ENCODE results near the gene SEC61B.

The SEC61B gene

GRCh38 chr9:99221621-99222415 lies at the start of gene SEC61B, which contains the start of gene ALG2 (continued):
- TF ChIP-seq ZNF791 (tag by site-specific recombination; IDR thresholded peaks at IDR 0.05): no peak
- TF ChIP-seq ZNF19 (tag by site-specific recombination; IDR thresholded peaks at IDR 0.05; ENCODE audit: low read depth): no peak
- TF ChIP-seq EGR2 (tag by site-specific recombination; IDR thresholded peaks at IDR 0.05; ENCODE audit: low read depth): peak; percentile 35; the same call in 1 of the 2 replicates
- TF ChIP-seq ZNF211 (tag by site-specific recombination; IDR thresholded peaks at IDR 0.05; ENCODE audit: low read depth): no peak
- TF ChIP-seq YY1 (tag by site-specific recombination; IDR thresholded peaks at IDR 0.05): peak; percentile 69; the same call in 1 of the 2 replicates
- no peak for TF ChIP-seq ZNF140 (tag by site-specific recombination; IDR thresholded peaks at IDR 0.05)
- TF ChIP-seq ZNF350 (tag by site-specific recombination; IDR thresholded peaks at IDR 0.05): no peak
- no peak for TF ChIP-seq ZNF48 (tag by site-specific recombination; IDR thresholded peaks at IDR 0.05)
- TF ChIP-seq ZNF701 (tag by site-specific recombination; IDR thresholded peaks at IDR 0.05): no peak
- peak; percentile 79 for TF ChIP-seq ZXDB (tag by site-specific recombination; IDR thresholded peaks at IDR 0.05)
- TF ChIP-seq ZNF626 (tag by site-specific recombination; IDR thresholded peaks at IDR 0.05): no peak
- TF ChIP-seq ZNF266 (tag by site-specific recombination; IDR thresholded peaks at IDR 0.05; ENCODE audit: low read depth): no peak
- TF ChIP-seq ZNF311 (tag by site-specific recombination; IDR thresholded peaks at IDR 0.05; ENCODE audit: borderline replicate concordance): no peak
- 0 out of 2 replicates have a peak, but pooled peaks have one; percentile 19 for TF ChIP-seq ZNF366 (tag by site-specific recombination; conservative IDR thresholded peaks at IDR 0.05)
- TF ChIP-seq ZNF530 (tag by site-specific recombination; IDR thresholded peaks at IDR 0.05; ENCODE audit: low read depth): no peak
- TF ChIP-seq ZNF174 (tag by site-specific recombination; IDR thresholded peaks at IDR 0.05): no peak
- TF ChIP-seq ZNF274 (IDR thresholded peaks at IDR 0.05; ENCODE audit: low read length): no peak
- TF ChIP-seq ZNF274 (tag by site-specific recombination; IDR thresholded peaks at IDR 0.05; ENCODE audit: borderline replicate concordance): no peak
- TF ChIP-seq MYNN (tag by site-specific recombination; IDR thresholded peaks at IDR 0.05; ENCODE audit: borderline replicate concordance): no peak
- no peak for TF ChIP-seq ZBTB49 (tag by site-specific recombination; IDR thresholded peaks at IDR 0.05; ENCODE audit: low read depth)
- no peak for TF ChIP-seq ZNF404 (tag by site-specific recombination; IDR thresholded peaks at IDR 0.05)
- no peak for TF ChIP-seq ZNF785 (tag by site-specific recombination; IDR thresholded peaks at IDR 0.05)
- TF ChIP-seq HOXD13 (CRISPR knock-in tag; IDR thresholded peaks at IDR 0.05; ENCODE audit: borderline replicate concordance): no peak
- no peak for TF ChIP-seq ZNF558 (tag by site-specific recombination; IDR thresholded peaks at IDR 0.05)
- no peak for TF ChIP-seq ZSCAN18 (tag by site-specific recombination; IDR thresholded peaks at IDR 0.05)
- no peak for TF ChIP-seq ZNF529 (tag by site-specific recombination; IDR thresholded peaks at IDR 0.05; ENCODE audit: insufficient replicate concordance)
- peak; percentile 72 for TF ChIP-seq ZBTB26 (tag by site-specific recombination; optimal IDR thresholded peaks at IDR 0.05)
- no peak for TF ChIP-seq ZNF398 (tag by site-specific recombination; IDR thresholded peaks at IDR 0.05)
- no peak for TF ChIP-seq PBX3 (CRISPR knock-in tag; IDR thresholded peaks at IDR 0.05)
- TF ChIP-seq ZNF670 (tag by site-specific recombination; IDR thresholded peaks at IDR 0.05; ENCODE audit: low read depth): no peak
- TF ChIP-seq ZNF214 (tag by site-specific recombination; IDR thresholded peaks at IDR 0.05; ENCODE audit: borderline replicate concordance): no peak
- TF ChIP-seq IKZF3 (tag by site-specific recombination; IDR thresholded peaks at IDR 0.05): no peak
